Stimulated activated CD4-positive, alpha-beta T cell treated with anti-CD3 and anti-CD28 coated beads, TNF-alpha, amount 100 ng/mL, for 24 hours (primary cell): ENCODE results near the gene EIF3B.
"Not testable (repeated sequence)": the region's sequence is repeated elsewhere in the genome, so short reads cannot be mapped to it uniquely, and the experiment has no call there.

ENCODE experiments used
- DNase-seq, 3 experiments: peaks; one replicate each; pipeline ENCODE4 v3.0.0-alpha.2; 2020; ENCODE audit warnings: low read depth in 3 of 3

The EIF3B gene

DNA sequence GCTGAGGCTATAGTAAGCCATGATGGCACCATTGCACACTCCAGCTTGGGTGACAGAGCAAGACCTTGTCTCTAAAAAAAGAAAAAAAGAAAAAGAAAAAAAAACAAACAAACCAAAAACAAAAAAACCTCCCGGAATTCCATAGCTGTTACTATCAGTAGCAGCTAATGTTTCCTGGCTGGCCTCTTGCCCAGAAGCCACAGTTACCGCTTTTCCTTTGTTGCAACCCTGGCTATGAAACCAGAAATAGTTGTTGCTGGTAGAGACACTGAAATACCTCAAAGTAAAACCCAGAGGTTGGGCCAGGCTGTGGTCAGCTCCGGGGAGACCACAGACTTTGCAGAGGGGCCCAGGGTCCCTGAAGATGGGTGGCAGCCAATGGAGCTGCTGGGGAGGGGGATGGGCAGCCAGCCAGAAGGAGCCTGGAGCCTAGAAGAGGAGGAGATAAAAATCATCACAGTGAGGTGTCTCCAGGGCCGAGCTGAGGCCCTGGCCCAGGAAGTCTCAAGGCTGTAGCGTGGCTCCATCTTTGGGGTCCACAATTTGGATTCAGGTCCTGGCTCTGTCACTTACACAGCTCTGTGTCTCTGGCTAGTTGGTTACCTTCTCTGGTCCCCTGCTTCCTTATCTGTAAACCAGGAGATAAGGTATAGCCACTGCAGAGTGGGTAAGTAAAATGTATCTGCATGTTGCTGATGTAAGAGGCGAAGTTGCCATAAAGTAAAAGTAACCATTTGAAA lies 45.4 kb downstream of the EIF3B start:
- no peak for DNase-seq

DNA sequence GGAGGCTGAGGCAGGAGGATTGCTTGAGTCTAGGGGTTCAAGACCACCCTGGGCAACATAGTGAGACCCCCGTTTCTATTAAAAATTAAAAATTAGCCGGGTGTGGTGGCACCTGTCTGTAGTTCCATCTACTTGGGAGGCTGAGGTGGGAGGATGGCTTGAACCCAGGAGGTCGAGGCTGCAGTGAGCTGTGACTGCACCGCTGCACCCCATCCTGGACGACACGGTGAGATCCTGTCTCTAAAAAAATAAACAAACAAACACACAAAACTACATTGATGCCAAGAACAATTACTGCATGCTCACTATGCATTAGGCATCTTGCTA lies 48.0 kb downstream of the EIF3B start:
- no peak for DNase-seq

DNA sequence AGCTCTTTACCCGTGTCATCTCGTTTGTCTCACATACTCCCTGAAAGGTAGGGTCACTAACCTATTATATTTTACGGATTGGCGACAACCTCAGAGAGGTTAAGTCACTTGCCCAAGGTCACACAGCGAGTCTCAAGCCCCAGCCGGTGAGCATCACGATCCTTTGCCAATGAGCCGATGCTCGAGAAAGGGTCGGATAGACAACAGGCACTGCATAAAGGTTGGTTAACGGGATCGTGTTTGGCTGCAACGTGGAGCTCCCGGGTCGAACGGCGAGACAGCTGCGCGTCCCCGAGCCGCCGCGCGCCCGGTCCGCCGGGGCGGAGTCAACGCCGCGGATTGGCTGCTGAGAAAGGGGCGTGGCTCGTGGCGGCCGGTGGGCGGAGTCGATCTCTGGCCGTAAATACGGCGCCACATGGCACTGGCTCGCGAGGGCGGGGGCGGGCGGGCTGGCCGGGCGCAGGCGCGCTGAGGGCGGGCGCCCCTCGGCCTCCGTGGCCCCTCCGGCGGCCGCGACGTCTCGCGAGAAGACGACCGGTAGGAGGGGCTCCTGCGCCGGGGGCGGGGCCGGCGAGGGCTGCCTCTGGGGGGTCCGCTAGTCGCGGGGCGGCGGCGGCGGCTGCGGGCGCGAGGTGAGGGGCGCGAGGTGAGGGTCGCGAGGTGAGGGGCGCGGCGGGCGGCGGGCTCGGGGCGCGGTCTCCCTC lies 48.5 kb downstream of the EIF3B start, which contains the start of gene CHST12:
Gene CHST12 (plus strand): TSS at position 598 of the 704 bp plus-strand sequence. CDS start 29,029 bp downstream, outside the sequence.
- DNase-seq, result peak; percentile 82 to 90 (median 85)

DNA sequence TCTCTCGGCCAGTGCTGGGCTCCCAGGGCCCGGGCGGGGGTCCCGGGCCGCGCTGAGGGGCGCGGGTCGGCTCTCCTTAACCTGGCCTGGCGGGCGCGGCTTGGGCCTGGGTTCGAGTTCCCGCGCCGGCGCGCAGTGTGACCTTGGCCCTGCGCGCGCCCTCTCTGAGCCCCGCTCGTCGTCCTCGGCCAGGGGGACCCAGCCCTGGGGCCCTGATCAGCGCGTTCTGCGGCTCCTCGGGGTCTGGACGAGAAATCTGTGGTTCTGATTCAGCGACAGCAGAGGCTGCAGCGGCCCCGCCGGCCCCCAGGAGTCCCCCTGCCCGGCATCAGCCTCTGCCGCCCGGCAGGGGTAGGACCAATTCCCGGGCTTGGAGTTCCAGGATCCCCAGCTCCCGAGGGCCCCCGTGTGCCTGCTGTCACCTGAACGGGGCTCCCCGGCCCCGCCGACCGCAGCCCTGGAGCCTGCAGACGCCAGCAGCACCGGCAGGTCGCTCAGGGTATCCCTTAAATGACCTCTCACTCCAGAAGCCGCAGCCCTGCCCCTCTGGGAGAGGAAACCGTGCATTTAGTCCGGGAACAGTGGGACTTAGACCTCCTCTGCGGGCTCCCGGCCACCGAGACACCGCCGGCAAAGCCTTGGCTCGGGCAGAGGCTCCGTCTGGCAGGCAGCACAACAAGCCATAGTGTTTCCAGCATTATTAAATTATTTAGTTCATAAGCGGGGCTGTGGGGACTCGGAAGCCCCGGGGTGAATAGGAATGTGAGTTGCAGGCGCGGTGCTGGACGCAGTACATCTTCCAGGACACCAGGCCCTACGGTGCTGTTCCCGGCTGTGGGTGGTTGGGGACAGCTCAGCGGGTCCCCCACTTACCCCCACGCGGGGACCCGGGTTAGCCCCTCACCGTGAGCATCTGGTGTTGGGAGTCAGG lies 49.4 kb downstream of the EIF3B start:
- DNase-seq, result no peak

DNA sequence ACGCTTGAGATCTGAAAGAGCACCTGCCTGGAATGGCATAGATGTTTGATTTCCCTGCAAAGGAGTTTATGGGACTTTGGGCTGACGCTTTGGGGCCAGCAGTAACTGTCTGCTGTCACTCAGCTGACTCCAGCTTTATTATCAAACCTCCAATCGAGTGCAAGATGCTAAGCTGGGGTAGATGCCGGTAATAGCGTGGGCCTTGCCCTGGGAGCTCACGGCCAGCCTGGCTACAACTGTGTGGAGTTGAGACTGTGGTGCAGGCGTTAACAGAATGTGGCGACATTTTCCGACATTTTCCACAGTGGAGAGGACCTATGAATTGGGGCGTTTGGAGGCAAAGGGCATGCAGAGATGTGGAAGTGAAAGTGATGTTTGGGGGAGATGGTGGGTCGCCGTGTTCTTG lies 50.1 kb downstream of the EIF3B start:
- DNase-seq, result no peak

DNA sequence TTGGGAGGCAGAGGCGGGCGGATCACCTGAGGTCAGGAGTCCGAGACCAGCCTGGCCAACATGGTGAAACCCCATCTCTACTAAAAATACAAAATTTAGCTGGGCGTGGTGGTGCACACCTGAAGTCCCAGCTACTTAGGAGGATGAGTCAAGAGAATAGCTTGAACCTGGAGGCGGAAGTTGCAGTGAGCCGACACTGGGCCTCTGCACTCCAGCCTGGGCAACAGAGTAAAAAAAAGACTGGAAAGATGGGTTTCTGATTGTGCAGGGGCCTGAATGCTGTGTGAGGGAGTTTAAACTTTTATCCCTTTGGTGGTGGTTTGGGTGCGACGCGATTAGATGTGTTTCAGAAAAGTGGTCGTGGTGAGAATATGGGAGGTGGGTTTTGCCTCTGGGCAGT lies 50.6 kb downstream of the EIF3B start:
- DNase-seq, result no peak

DNA sequence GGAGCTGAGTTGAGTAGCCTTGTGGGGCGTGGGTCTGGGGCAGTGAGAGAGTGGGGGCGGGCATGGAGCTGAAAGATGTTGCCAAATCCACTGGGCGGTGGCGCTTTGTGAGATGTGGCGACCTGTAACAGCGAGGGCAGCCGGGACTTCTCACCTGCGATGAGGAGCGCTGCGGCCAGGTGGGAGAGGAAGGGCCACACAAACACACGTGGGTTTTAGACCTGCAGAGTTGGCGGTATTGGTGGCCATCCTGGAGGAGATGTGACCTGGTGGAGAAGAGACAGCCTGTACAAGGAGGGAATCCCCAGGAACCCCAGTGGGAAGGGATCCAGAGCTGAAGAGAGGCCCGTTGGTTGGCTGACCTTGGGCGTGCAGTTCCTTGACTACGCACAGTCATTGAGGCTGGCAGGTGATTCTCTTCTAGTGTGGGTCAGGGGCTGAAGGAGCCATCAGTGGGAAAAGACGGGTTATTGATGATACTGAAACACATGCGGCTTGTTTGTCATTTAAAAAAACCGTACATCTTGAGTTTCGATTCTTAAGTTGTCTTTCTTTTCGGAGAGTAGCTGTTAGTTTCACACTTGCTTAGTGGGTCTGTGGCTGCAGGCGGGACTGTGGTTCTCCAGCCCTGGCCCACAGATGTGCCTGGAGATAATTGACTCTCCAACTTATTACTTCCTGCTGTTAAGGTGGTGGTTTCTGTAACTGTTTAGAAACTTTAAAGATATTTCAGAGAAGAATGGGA lies 51.1 kb downstream of the EIF3B start:
- DNase-seq, result peak in 2 of 3 experiments; percentile 11 to 67

DNA sequence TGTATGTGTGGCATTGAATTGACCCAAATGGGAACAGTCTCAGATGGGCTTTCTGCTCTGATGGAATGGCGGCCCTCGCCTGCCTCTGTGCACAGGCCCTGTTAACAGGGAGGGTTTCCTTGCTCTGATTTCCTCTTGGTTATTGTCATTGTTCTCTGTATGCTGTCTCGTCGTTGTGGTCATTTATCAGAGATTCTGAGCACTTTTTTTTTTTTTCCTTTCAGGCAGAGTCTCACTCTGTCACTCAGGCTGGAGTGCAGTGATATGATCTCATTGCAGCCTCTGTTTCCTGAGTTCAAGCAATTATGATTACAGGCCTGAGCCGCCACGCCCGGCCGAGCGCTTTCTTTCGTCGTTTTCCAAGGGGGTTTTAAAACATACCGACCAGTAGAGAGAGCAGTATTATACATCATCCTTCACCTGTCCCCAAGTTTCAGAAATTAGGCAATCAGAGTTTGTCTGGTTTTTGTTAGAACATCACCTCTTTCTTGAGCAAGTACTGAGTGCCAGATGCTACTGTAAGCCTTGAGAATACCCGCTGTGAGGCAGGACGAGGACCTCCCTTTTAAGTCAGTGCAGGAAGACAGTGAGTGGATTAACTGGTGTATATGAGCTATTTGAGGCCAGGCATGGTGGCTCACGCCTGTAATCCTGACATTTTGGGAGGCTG lies 55.3 kb downstream of the EIF3B start:
- no peak for DNase-seq

DNA sequence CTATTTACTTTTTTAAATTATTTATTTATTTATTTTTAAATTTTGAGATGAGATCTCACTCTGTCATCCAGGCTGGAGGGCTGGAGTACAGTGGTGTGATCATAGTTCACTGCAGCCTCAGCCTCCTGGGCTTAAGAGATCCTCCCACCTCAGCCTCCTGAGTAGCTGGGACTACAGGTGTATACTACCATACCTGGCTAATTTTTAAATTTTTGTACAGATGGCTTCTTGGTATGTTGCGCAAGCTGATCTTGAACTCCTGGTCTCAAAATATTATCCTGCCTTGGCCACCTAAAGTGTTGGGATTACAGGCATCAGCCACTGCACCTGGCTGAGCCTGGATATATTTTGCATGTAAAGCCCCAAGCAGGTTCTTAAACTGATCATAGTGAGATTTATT lies 56.4 kb downstream of the EIF3B start:
- no peak for DNase-seq

DNA sequence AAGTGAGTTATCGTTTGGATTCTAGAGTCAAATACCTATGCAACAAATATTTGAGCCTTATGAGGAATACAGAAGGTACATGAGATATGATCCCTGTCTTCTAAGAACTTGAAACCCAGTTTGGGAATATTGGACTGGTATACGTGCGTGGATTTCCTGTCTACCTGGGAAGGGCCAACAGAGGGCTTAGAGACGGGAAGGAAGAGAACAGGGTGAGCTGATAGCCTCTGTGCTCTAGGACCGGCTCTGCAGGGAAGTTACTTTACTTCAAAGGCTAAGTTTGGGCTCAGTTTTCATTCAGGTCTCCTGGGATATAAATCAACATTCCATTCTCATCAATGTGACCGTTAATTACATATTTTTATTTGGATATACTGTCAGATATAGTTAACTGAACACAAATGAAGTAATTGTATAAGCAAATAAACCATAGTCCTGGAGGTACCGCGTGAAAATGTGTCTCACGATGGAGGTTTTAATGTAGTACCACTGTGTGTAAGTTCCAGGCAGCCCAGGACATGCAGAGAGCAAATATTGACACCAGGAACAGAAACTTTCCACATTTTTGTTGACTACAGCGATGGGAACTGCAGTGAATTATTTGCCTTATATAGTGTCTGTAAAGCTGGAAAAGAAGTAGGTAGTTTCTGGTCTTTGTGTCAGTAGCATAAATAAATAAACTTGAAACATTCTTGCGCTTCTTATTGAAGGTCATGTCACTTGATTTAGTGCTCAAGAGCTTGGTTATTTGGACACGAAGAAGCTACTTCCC lies 57.4 kb downstream of the EIF3B start:
- no peak for DNase-seq

DNA sequence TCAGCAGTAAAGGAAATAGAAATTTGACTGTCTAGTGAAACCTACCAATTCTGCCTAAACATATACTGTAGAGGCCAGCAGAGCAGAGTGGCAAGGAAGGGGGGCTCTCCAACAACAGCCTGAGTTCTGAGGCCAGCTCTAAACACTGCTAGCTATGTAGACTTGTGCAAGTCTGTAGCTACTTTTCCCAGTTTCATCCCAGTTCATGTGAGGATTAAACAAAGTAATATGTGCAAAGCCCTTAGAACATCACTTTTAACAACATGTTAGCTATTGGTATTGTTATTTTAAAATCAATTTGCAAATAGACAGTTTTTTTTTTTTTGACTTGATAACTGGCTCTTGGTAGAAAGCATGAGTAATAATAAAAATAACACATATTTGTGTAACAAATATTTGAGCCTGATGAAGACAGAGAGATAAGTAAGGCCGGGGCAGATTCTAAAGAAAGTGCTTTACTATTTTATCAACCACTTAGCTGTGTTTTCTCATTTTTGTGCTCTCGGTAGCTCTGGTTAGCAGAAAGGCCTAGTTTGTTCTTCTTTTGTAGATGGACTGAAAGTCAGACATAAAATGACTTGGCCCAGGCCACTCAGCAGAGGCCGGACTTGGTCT lies 58.1 kb downstream of the EIF3B start:
- DNase-seq, result no peak

DNA sequence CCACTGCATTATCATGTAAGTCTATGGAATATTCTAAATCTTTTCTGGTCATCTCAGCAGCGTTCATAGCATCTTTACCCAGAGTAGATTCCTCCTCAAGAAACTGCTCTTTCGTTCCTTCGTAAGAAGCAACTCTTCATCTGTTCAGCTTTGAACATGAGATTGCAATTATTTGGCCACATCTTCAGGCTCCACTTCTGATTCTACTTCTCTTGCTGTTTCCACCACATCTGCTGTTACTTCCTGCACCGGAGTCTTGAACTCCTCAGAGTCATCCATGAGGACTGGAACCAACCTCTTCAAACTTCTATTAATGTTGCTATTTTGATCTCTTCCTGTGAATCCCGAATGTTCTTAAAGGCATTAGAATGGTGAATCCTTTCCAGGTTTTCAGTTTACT lies 61.4 kb downstream of the EIF3B start:
- no peak for DNase-seq

DNA sequence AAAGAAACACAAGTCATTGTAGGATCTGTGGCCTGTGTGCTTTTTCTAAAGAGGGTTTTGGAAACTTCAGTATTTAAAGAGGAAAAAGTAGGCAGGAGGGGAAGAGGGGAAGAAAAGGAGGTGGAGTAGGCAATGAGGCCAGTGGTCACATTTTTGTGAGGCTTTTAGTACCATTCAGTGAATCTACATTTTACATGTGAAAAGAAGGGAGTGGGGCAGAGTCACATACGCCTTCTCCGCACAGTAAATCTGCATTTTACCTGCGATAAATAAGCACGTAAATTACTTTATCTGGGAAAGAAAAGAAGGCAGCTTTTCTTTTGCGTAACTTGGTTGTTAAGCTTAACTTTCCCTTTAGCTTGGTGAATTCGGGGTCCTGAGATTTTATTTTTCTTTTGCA lies 62.0 kb downstream of the EIF3B start:
- no peak for DNase-seq

DNA sequence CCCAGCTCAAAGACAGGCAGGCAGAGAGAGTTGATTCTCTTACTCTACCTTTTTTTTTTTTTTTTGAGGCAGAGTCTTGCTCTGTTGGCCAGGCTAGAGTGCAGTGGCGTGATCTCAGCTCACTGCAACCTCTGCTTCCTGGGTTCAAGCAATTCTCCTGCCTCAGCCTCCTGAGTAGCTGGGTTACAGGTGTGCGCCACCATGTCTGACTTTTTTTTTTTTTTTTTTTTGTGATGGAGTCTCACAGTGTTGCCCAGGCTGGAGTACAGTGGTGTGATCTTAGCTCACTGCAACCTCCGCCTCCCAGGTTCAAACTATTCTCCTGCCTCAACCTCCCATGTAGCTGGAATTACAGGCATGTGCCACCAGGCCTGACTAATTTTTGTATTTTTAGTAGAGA lies 62.6 kb downstream of the EIF3B start:
- DNase-seq, result not testable (repeated sequence)

DNA sequence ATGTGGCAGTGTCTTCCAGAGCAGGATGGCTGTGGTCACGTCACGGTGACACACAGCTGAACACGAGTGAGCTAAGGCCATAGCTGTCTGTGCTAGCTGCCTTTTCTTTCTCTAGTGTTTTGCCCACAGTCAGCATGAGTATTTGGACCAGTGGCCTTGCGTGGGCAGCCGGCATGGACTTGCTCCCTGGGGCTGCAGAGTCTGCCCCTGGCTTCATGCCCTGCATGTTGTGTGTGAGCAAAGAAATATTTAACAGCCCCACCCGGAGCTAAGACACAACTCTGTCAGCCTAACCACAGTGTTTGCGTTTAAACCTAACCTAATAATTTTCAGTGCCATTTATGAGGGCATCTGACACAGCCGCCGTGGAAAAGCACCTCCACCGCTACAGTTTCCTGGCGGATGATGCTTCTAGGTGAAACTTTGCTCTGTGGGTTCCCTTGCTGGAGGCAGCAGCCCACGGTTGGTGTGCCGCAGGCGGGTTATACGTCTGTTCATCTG lies 63.4 kb downstream of the EIF3B start:
- DNase-seq, result peak in 1 of 3 experiments; percentile 38

DNA sequence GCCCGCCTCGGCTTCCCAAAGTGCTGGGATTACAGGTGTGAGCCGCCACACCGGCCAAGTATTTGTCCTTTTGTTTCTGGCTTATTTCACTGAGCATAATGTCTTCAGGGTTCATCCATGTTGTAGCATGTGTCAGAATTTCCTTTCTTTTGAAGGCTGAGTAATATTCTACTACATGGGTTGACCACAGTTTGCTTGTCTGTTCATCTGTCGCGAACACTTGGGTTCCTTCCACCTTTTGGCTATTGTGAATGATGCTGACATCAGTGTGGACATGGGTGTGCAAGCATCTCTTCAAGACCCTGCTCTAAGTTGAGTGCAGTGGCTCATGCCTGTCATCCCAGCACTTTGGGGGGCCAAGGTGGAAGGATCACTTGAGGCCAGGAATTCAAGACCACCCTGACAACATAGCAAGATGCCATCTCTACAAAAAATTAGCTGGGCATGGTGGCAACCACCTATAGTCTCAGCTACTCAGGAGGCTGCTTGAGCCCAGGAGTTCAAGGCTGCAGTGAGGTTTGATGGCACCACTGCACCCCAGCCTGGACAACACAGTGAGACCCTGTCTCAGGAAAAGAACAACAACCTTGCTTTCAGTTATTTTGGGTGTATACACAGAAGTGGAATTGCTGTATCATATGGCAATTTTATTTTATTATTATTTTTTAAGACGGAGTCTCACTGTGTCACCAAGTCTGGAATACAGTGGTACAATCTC lies 65.7 kb downstream of the EIF3B start:
- no peak for DNase-seq

DNA sequence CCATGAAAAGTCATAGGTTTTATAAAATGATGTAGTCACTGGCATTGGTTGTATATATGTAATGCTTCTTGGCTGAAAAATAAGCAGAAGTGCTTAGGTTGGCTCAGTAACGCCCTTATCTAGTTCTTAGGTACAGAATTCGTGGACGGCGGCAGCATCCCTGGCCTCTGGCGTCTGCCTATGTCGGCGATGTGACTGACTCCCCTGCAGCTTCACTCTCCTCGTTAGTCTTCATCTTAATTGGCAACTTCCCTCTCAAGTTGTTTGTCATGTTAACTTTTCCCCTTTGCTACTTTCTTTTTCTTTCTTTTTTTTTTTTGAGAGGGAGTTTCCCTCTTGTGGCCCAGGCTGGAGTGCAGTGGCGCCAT lies 67.3 kb downstream of the EIF3B start:
- DNase-seq, result no peak

DNA sequence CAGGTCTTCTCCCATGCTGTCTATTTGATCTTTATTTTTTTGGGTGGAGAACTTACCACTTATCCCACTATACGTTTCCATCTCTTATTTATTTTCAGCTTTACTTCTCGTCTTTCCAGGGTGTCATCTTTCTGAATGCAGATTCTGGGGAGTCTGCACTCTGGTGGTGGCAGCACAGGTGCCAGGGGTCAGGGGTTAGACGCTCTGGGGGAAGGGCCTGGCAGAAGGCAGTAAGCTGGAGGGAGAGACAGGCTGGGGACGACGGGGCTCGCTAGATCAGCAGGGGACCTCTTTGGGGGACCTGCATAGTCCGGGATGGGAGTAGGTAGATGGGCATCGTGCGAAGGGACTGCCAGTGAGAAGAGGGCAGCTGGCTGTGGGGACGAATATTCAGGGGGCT lies 71.1 kb downstream of the EIF3B start:
- DNase-seq, result no peak
